Left ventricle myocardium inferior (tissue), 1 donor: ENCODE results near the gene NTNG1. TPM values are rescaled to one million over a fixed set of nuclear protein-coding genes. Genes with fewer than 3 reads are reported as not detected.

Experiments used
- DNase-seq: peaks from one replicate; pipeline ENCODE4 v3.0.0-alpha.2; 2020
- H3K27ac ChIP-seq: fragments of 200-600 bp; replicated peaks from 2 replicates; pipeline ENCODE4 v1.8.0; 2021
- H3K27me3 ChIP-seq: fragments of 200-600 bp; 2 replicates; pipeline ENCODE4 v1.8.0; 2021; ENCODE audit warnings: low read depth
- H3K36me3 ChIP-seq: fragments of 200-600 bp; 2 replicates; pipeline ENCODE4 v1.8.0; 2021
- H3K4me1 ChIP-seq: fragments of 200-600 bp; 2 replicates; pipeline ENCODE4 v1.8.0; 2021
- H3K4me3 ChIP-seq: fragments of 200-600 bp; 2 replicates; pipeline ENCODE4 v1.8.0; 2021; ENCODE audit warnings: mild to moderate bottlenecking, moderate library complexity
- H3K9me3 ChIP-seq: fragments of 200-600 bp; replicated peaks from 2 replicates; pipeline ENCODE4 v1.8.0; 2021
- CTCF ChIP-seq: fragments of 200-600 bp; IDR thresholded peaks from 2 replicates; pipeline ENCODE4 v1.8.0; 2021; ENCODE audit warnings: antibody characterized with exemption, mild to moderate bottlenecking, borderline replicate concordance
- intact Hi-C: fragments of 100-400 bp; cut with micrococcal nuclease; formaldehyde crosslinking; loops from one replicate; pipeline ENCODE4 v1.11.0; 2022
- total RNA-seq: library from RNA; stranded (reverse); fragmentation: NEBNext Ultra II Directional; extraction: Animal tissue kit (Norgen Biotek cat#: 25700); gene quantifications from one replicate; pipeline ENCODE4 v1.2.1, GENCODE V29; 2021
- donor health status: DM: no; HTN: yes; CAD: no; lungs with severe emphysema.

The NTNG1 gene
- total RNA-seq, 1 donor from 2014 or later: 0.30 TPM

GRCh38 chr1:107198561-107198960 is 57.7 kb downstream of the NTNG1 start:
- Histone ChIP-seq H3K27me3 (no peaks in the 10 kb centered on the region), H3K9me3 (peaks cover 33% of the 10 kb centered on the region), H3K27ac (no peak overlapping the region), H3K4me1 (no peaks in the 10 kb centered on the region), H3K4me3 (no peak overlapping the region), H3K36me3 (no peaks in the 10 kb centered on the region)
- intact Hi-C loops: no loop called here
- no peak for DNase-seq
- no peak for TF ChIP-seq CTCF

GRCh38 chr1:107200631-107201030 is 59.8 kb downstream of the NTNG1 start:
- Histone ChIP-seq H3K9me3 (peaks cover 34% of the 10 kb centered on the region), H3K27ac (no peak overlapping the region), H3K4me1 (no peaks in the 10 kb centered on the region), H3K4me3 (no peak overlapping the region), H3K27me3 (no peaks in the 10 kb centered on the region), H3K36me3 (no peaks in the 10 kb centered on the region)
- intact Hi-C loops: no loop called here
- no peak for DNase-seq
- no peak for TF ChIP-seq CTCF

GRCh38 chr1:107202007-107202406 is 61.2 kb downstream of the NTNG1 start:
- DNase-seq: no peak
- TF ChIP-seq CTCF: no peak
- no peak overlapping the region for H3K4me3 ChIP-seq
- no peak overlapping the region for H3K27ac ChIP-seq
- no peaks in the 10 kb centered on the region for H3K36me3 ChIP-seq
- H3K4me1 ChIP-seq: no peaks in the 10 kb centered on the region
- intact Hi-C loops: no loop called here
- H3K27me3 ChIP-seq: no peaks in the 10 kb centered on the region
- peaks cover 34% of the 10 kb centered on the region for H3K9me3 ChIP-seq

GRCh38 chr1:107213225-107213624 is 72.4 kb downstream of the NTNG1 start:
- no peaks in the 10 kb centered on the region for H3K4me1 ChIP-seq
- no peaks in the 10 kb centered on the region for H3K36me3 ChIP-seq
- no peak overlapping the region for H3K4me3 ChIP-seq
- DNase-seq: no peak
- peaks cover 40% of the 10 kb centered on the region for H3K9me3 ChIP-seq
- intact Hi-C loops: no loop called here
- H3K27ac ChIP-seq: no peak overlapping the region
- TF ChIP-seq CTCF: no peak
- no peaks in the 10 kb centered on the region for H3K27me3 ChIP-seq

- Histone ChIP-seq H3K36me3 (no peaks in the 10 kb centered on the region), H3K27ac (no peak overlapping the region), H3K4me3 (no peak overlapping the region), H3K9me3 (peaks cover 51% of the 10 kb centered on the region), H3K4me1 (no peaks in the 10 kb centered on the region), H3K27me3 (no peaks in the 10 kb centered on the region)
- intact Hi-C loops: no loop called here
- TF ChIP-seq CTCF: no peak
- no peak for DNase-seq
Observed at GRCh38 chr1:107220036-107220435, 79.2 kb downstream of the NTNG1 start.

GRCh38 chr1:107225706-107226105 is 84.9 kb downstream of the NTNG1 start:
- DNase-seq: no peak
- no peaks in the 10 kb centered on the region for H3K36me3 ChIP-seq
- no peaks in the 10 kb centered on the region for H3K9me3 ChIP-seq
- no peak for TF ChIP-seq CTCF
- intact Hi-C loops: no loop called here
- no peak overlapping the region for H3K27ac ChIP-seq
- H3K4me1 ChIP-seq: no peaks in the 10 kb centered on the region
- H3K27me3 ChIP-seq: no peaks in the 10 kb centered on the region
- H3K4me3 ChIP-seq: no peak overlapping the region
